Activated T-helper 2 cell treated with anti-CD3 and anti-CD28 coated beads, Interferon-gamma antibody, Interleukin-2, Interleukin-4, amounts not matched to agents 10 μg/mL and 5 μg/mL and 100 μg/mL, durations not matched to agents 14 hours and 24 hours and 36 hours (primary cell): ENCODE measurements around the gene RRBP1. TPM values are rescaled to one million over a fixed set of nuclear protein-coding genes. Genes with fewer than 3 reads are reported as not detected.

Source experiments
- DNase-seq: peaks from one replicate; pipeline ENCODE4 v3.0.0; 2021; ENCODE audit warnings: low spot score
- H3K27ac Mint-ChIP-seq: one replicate; pipeline ENCODE4 v1.8.0; 2021; ENCODE audit warnings: mixed read lengths
- H3K27me3 Mint-ChIP-seq: one replicate; pipeline ENCODE4 v1.8.0; 2021; ENCODE audit warnings: low read depth, mixed read lengths
- H3K36me3 Mint-ChIP-seq: one replicate; pipeline ENCODE4 v1.8.0; 2021; ENCODE audit warnings: low read depth, mixed read lengths
- H3K4me1 Mint-ChIP-seq: one replicate; pipeline ENCODE4 v1.8.0; 2021; ENCODE audit warnings: low read depth, mixed read lengths
- H3K4me3 Mint-ChIP-seq: one replicate; pipeline ENCODE4 v1.8.0; 2021; ENCODE audit warnings: low read depth, mild to moderate bottlenecking, moderate library complexity, mixed read lengths
- H3K9me3 Mint-ChIP-seq: one replicate; pipeline ENCODE4 v1.8.0; 2021; ENCODE audit warnings: mixed read lengths
- intact Hi-C: fragments of 100-400 bp; cut with micrococcal nuclease; formaldehyde crosslinking; loops from one replicate; pipeline ENCODE4 v1.15.1; 2023
- total RNA-seq: library from RNA; stranded (reverse); gene quantifications from 2 replicates; pipeline ENCODE4 v1.2.3, GENCODE V29; 2022

The RRBP1 gene
- total RNA-seq, 1 donor from 2014 or later, result 73.6 TPM

GRCh38 chr20:17636523-17637412 lies 45.3 kb downstream of the RRBP1 start:
- intact Hi-C loops, result no loop called here
- Mint-ChIP-seq H3K4me3 (no peak overlapping the region), H3K27me3 (no peaks in the 10 kb centered on the region), H3K4me1 (no peaks in the 10 kb centered on the region), H3K36me3 (peaks cover 24% of the 10 kb centered on the region), H3K27ac (no peak overlapping the region), H3K9me3 (no peaks in the 10 kb centered on the region)
- no peak for DNase-seq

DNA sequence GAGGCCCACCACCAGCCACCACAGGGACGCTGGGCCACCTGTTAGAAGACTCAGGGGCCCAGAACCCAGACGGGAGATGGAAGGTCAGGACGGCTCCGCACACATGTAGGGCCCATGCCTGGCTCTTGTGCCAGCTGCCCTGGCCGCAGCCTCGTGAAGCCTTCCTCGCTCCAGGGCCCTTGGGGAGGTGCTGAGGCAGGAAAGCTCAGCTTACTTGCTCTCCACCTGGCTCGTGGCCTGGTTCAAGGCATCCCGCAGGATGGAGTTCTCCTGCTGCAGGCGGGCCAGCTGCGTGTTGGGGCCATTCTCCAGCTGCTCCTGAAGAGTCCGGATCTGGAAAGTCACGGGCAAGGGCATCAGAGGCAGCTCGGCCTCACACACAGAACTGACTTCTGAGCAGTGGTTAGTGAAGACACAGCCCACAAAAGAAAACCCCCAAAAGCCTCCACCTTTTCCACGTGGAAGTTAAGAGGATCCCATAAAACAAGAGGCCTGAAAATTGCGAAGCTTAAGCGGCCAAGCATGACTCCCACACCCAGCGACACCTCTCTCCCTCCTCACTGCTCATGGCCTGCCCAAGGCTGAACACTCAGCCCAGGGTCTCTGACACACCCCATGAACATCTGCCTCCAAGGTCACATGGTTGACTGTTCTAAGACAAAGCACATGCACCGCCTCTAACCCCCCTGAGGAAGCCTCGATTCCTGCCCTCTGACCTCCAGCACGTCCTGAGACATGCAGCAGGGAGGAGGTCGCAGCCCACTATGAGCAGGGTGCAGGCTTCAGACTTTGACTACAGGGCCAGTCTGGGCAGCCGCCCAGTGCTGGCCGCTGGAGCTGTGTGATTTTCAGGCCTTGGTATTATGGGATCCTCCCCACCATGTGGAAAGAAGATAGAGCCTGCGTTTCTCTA lies 46.5 kb downstream of the RRBP1 start:
- Mint-ChIP-seq H3K27ac (no peak overlapping the region), H3K9me3 (no peaks in the 10 kb centered on the region), H3K4me1 (no peaks in the 10 kb centered on the region), H3K27me3 (no peaks in the 10 kb centered on the region), H3K4me3 (no peak overlapping the region), H3K36me3 (peaks cover 24% of the 10 kb centered on the region)
- intact Hi-C loops, result no loop called here
- DNase-seq, result no peak

DNA sequence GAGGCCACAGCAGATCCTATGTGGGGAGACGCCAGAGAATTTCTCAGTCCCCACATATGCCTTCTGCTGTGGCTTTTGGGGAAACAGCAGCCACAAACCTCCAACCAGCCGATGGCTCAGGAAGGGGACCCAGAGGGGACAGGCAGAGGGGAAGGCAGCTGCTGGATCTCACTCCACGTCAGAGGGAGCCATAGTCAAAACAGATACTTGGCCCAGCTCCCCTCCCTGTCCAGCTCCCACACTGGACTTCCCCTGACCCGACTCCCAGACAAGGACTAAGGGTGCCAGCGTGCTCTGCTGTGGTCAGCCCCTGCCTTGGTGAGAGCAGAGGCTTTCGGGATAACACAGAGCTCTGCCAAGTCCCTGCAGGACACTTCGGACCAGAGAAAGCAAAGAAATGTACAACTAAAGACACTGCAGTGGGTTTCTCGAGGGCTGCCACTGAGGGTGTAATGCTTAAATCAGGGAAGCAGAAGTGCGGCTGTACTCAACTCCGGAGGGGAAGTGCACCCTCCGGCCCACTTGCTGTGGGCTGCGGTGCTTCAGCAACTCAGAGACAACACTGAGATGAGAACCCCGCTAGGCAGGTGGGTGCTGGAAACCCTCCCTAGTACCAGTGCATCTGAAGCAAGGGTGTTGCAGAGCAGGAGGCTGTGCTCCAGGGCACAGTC lies 47.2 kb downstream of the RRBP1 start:
- no peaks in the 10 kb centered on the region for H3K9me3 Mint-ChIP-seq
- H3K27ac Mint-ChIP-seq, result no peak overlapping the region
- peaks cover 26% of the 10 kb centered on the region for H3K36me3 Mint-ChIP-seq
- H3K4me1 Mint-ChIP-seq, result no peaks in the 10 kb centered on the region
- no peak overlapping the region for H3K4me3 Mint-ChIP-seq
- no peak for DNase-seq
- intact Hi-C loops, result no loop called here
- H3K27me3 Mint-ChIP-seq, result no peaks in the 10 kb centered on the region

- Mint-ChIP-seq H3K27ac (no peak overlapping the region), H3K36me3 (peaks cover 27% of the 10 kb centered on the region), H3K9me3 (no peaks in the 10 kb centered on the region), H3K4me1 (no peaks in the 10 kb centered on the region), H3K4me3 (no peak overlapping the region), H3K27me3 (no peaks in the 10 kb centered on the region)
- intact Hi-C loops, result no loop called here
- DNase-seq, result no peak
Observed at GRCh38 chr20:17633850-17634500, 48.1 kb downstream of the RRBP1 start.

- peaks cover 33% of the 10 kb centered on the region for H3K36me3 Mint-ChIP-seq
- no peak overlapping the region for H3K4me3 Mint-ChIP-seq
- H3K4me1 Mint-ChIP-seq, result no peaks in the 10 kb centered on the region
- intact Hi-C loops, result no loop called here
- no peaks in the 10 kb centered on the region for H3K27me3 Mint-ChIP-seq
- no peaks in the 10 kb centered on the region for H3K9me3 Mint-ChIP-seq
- H3K27ac Mint-ChIP-seq, result no peak overlapping the region
- DNase-seq, result no peak
Observed at GRCh38 chr20:17633221-17633849, 48.7 kb downstream of the RRBP1 start.

DNA sequence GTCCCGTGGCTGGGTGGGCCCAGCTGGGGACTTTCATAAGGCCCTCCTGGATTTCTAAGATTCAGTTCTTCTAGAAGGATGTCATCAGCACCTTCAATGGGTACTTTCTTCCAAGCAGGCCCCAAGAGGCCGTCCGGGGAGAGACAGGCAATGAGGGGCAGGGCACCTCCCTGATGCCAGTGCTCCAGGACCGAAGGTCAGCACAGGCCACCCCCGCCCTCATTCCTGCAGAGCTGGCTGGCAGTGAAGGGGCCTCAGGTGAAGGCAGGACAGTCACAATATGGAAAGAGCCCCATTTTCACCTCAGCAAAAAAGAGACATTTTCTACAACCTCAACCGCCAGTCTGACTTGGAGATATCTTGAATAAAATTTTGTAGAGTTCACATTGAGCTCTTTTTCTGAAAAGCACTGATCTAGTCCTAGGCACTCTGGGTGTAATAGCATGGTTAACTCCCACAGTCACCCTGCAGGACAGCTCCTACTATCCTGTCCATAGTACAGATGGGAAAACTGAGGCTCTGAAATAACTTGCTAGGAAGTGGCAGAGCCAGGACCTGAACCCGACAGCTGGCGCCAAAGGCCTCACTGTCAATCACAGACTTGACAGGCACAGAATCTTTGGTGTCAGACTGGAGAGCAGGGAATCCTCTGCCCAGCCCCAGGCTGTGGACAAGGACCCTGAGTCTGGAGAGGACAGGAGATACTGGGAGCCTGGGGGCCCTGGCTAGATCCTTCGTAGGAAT lies 50.3 kb downstream of the RRBP1 start:
- H3K9me3 Mint-ChIP-seq, result no peaks in the 10 kb centered on the region
- H3K36me3 Mint-ChIP-seq, result peaks cover 38% of the 10 kb centered on the region
- intact Hi-C loops, result no loop called here
- no peaks in the 10 kb centered on the region for H3K27me3 Mint-ChIP-seq
- no peak for DNase-seq
- no peak overlapping the region for H3K4me3 Mint-ChIP-seq
- H3K27ac Mint-ChIP-seq, result no peak overlapping the region
- H3K4me1 Mint-ChIP-seq, result no peaks in the 10 kb centered on the region

DNA sequence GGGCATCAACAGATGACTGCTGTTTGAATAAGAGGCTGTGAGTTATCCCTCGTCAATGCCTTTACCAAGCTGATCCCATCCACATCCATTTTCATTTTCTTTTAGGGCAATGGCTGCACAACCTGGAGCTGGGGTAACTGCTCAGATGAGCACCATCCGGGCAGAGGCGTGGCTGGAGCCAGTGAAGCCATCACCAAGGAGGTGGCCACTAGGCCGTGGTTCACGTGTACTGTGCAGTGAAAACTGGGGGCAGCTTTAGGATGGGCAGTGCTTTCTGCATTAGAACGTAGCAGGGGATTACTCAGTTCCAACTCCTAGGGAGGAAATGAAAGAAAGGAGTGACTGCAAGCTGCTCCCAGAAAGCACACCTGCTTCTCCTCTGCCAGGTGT lies 51.2 kb downstream of the RRBP1 start:
- Mint-ChIP-seq H3K27me3 (no peaks in the 10 kb centered on the region), H3K4me1 (no peaks in the 10 kb centered on the region), H3K36me3 (peaks cover 37% of the 10 kb centered on the region), H3K4me3 (no peak overlapping the region), H3K9me3 (no peaks in the 10 kb centered on the region), H3K27ac (no peak overlapping the region)
- intact Hi-C loops, result no loop called here
- no peak for DNase-seq

DNA sequence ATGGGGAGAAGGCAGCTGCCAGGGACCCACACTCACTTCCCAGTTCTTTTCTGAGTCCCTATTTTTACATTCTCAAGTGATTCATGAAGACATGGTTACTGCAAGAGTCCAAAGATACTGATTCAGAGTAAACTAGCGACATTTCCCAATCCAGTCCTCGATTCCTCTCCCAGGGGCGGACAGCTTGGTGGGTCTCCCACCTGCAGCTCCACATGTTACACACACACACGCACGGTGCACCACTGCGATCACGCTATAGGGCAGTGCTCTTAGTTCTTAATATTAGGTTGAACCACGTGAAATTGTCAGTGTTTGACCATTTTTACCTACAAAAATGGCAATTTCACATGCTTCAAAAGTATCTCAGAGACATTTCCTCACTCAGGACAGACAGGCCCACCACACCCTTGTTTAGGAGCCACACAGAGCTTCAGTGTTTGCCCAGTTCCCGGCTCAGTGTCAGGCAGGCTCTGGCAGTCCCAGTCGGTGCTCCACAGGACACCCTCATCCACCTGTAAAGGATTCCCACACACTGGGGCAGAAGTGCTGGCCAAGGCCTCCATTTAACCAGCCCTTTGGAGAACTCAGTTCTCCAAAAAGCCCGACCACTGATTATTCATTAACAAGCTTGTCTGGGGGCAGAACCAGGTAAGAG lies 51.8 kb downstream of the RRBP1 start:
- Mint-ChIP-seq H3K4me1 (no peaks in the 10 kb centered on the region), H3K27ac (no peak overlapping the region), H3K4me3 (no peak overlapping the region), H3K9me3 (no peaks in the 10 kb centered on the region), H3K27me3 (no peaks in the 10 kb centered on the region), H3K36me3 (peaks cover 36% of the 10 kb centered on the region)
- intact Hi-C loops, result no loop called here
- DNase-seq, result no peak

- intact Hi-C loops, result no loop called here
- H3K27ac Mint-ChIP-seq, result no peak overlapping the region
- no peaks in the 10 kb centered on the region for H3K27me3 Mint-ChIP-seq
- H3K4me3 Mint-ChIP-seq, result no peak overlapping the region
- H3K4me1 Mint-ChIP-seq, result no peaks in the 10 kb centered on the region
- H3K36me3 Mint-ChIP-seq, result peaks cover 34% of the 10 kb centered on the region
- DNase-seq, result no peak
- H3K9me3 Mint-ChIP-seq, result no peaks in the 10 kb centered on the region
Observed at GRCh38 chr20:17629678-17630089, 52.4 kb downstream of the RRBP1 start.

DNA sequence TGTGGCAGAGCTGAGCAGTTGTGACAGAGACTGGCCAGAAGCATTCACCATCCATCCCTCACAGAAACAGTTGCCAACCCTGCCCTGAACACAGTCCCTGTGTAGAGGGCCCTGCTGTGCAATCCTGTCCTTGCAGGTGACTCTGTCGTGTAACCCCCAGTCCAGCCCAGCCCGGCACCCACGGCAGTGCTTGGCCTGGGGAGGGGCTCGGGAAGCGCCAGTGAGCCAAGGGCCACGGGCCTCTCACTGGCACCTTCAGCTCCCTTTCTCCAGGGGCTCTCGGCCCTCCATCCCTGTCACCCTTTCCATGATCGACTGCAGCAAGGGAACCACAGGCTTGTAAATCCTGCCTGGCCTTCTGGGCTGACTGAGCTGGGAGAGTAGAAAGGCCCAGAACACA lies 53.0 kb downstream of the RRBP1 start:
- peaks cover 33% of the 10 kb centered on the region for H3K36me3 Mint-ChIP-seq

GRCh38 chr20:17628101-17628841 lies 53.8 kb downstream of the RRBP1 start:
- H3K27ac Mint-ChIP-seq, result no peak overlapping the region
- intact Hi-C loops, result no loop called here
- no peaks in the 10 kb centered on the region for H3K27me3 Mint-ChIP-seq
- no peak overlapping the region for H3K4me3 Mint-ChIP-seq
- no peaks in the 10 kb centered on the region for H3K9me3 Mint-ChIP-seq
- no peak for DNase-seq
- H3K36me3 Mint-ChIP-seq, result peaks cover 28% of the 10 kb centered on the region
- H3K4me1 Mint-ChIP-seq, result no peaks in the 10 kb centered on the region

More for the DNA sequence above, 53.0 kb downstream of the RRBP1 start:
- Mint-ChIP-seq H3K9me3 (no peaks in the 10 kb centered on the region), H3K4me3 (no peak overlapping the region), H3K27me3 (no peaks in the 10 kb centered on the region), H3K4me1 (no peaks in the 10 kb centered on the region), H3K27ac (no peak overlapping the region)
- DNase-seq, result no peak
- intact Hi-C loops, result no loop called here
